Measurements from ENCODE around the gene PTH2R.
A peak's percentile ranks its signal among the peaks of the same experiment; 100 is the strongest.

Gene PTH2R

GRCh38 chr2:208399201-208399600 is 7.4 kb upstream of the PTH2R start:
- H3K4me3 ChIP-seq (ENCODE audit: low read depth, low read length): no peak overlapping the region
- TF ChIP-seq CTCF (IDR thresholded peaks at IDR 0.05; ENCODE audit: low read depth, low read length, missing control alignments): no peak
- no peak for DNase-seq (ENCODE audit: low read depth)

- no peak for DNase-seq (ENCODE audit: low read depth)
- peak; percentile 25 for TF ChIP-seq CTCF (IDR thresholded peaks at IDR 0.05; ENCODE audit: low read depth, low read length, missing control alignments)
- no peak overlapping the region for H3K4me3 ChIP-seq (ENCODE audit: low read depth, low read length)
Measured at GRCh38 chr2:208407667-208408066, 1.1 kb downstream of the PTH2R start.

GRCh38 chr2:208413931-208414330 is 7.3 kb downstream of the PTH2R start:
- no peak for DNase-seq (ENCODE audit: low read depth)
- no peak overlapping the region for H3K4me3 ChIP-seq (ENCODE audit: low read depth, low read length)
- no peak for TF ChIP-seq CTCF (IDR thresholded peaks at IDR 0.05; ENCODE audit: low read depth, low read length, missing control alignments)

GRCh38 chr2:208415255-208415654 is 8.7 kb downstream of the PTH2R start:
- H3K4me3 ChIP-seq (ENCODE audit: low read depth, low read length): no peak overlapping the region
- no peak for TF ChIP-seq CTCF (IDR thresholded peaks at IDR 0.05; ENCODE audit: low read depth, low read length, missing control alignments)

DNA sequence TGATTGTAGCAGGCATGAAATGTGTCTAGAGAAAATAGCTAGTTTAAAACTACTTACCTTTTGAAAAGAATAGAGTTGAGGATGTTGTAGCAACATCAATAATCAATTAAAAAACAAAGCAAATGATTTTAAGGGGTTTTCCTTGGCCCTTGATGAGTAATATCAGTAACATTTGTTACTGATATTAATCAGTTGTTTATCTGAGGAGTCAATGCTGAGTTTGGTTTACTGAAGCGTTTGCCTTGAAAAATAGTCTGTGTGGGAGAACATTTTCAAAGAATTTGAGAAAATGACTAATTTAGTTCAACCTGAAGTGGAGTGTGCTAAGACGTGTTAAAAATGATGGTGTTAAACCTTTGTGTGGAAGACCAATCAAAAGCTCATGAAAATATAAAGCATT is 9.3 kb downstream of the PTH2R start:
- DNase-seq (ENCODE audit: low read depth): no peak
- no peak overlapping the region for H3K4me3 ChIP-seq (ENCODE audit: low read depth, low read length)
- no peak for TF ChIP-seq CTCF (IDR thresholded peaks at IDR 0.05; ENCODE audit: low read depth, low read length, missing control alignments)

More at GRCh38 chr2:208415255-208415654, 8.7 kb downstream of the PTH2R start:
- no peak for DNase-seq (ENCODE audit: low read depth)

DNA sequence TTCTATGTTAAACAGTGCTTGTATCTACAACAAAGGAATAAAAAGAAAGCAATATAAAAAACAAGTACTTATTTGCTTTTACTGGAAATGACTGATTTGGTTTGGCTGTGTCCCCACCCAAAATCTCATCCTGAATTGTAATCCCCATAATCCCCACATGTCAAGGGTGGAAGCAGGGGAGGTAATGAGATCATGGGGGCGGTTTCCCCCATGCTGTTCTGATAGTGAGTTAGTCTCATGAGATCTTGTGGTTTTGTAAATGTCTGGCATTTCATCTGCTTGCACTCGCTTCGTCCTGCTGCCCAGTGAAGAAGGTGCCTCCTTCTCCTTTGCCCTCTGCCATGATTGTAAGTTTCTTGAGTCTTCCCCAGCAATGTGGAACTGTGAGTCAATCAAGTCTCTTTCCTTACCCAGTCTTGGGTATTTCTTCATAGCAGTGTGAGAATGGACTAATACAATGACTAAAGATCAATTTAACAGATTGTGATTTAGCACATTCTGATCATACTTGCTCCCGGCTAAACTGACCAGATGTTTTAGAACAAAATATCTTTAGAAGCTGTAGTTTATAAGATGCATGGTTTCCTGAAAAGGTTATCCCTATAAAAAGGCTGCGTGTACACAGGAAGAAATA is 19.9 kb downstream of the PTH2R start:
- H3K4me3 ChIP-seq (ENCODE audit: low read depth, low read length): no peak overlapping the region
- DNase-seq (ENCODE audit: low read depth): no peak
- no peak for TF ChIP-seq CTCF (IDR thresholded peaks at IDR 0.05; ENCODE audit: low read depth, low read length, missing control alignments)

- H3K4me3 ChIP-seq (ENCODE audit: low read depth, low read length): no peak overlapping the region
- no peak for DNase-seq (ENCODE audit: low read depth)
- TF ChIP-seq CTCF (IDR thresholded peaks at IDR 0.05; ENCODE audit: low read depth, low read length, missing control alignments): no peak
Measured at GRCh38 chr2:208437755-208438154, 31.2 kb downstream of the PTH2R start.
